Measurements from ENCODE around the gene EFNB3. TPM values are rescaled to one million over a fixed set of nuclear protein-coding genes. Genes with fewer than 3 reads are reported as not detected.

The EFNB3 gene
- total and polyA plus RNA-seq, 2 of the 8 experiments (the other 6 are each of a cell fraction or from before 2014, with no cell fraction given), result 15.0 to 27.3 TPM

- Histone ChIP-seq H3K23me2 (ENCODE audit: low read depth, low read length) (no peaks in the 10 kb centered on the region; the same call in 1 of the 2 replicates), H2BK12ac (ENCODE audit: low read depth, low read length) (no peak overlapping the region), H3K79me1 (ENCODE audit: low read depth, low read length) (no peaks in the 10 kb centered on the region), H4K8ac (ENCODE audit: extremely low read depth, insufficient read depth, low read length) (no peak overlapping the region), H4K5ac (ENCODE audit: insufficient read length, low read depth, low read length) (no peak overlapping the region), H4K20me1 (replicated peaks in 1 of 2; ENCODE audit: control insufficient read depth in 1 of 2, insufficient read depth in 2 of 2, low read length in 2 of 2) (no peaks in the 10 kb centered on the region), H3K18ac (ENCODE audit: extremely low read depth, low read length) (no peak overlapping the region), H3K9me3 (ENCODE audit: insufficient read depth in 2 of 2, low read depth in 1 of 2, low read length in 1 of 2) (no peaks in the 10 kb centered on the region), H3K27ac (ENCODE audit: low read depth, low read length) (no peak overlapping the region), H3K4me3 (ENCODE audit: extremely low read depth in 1 of 4, insufficient read depth in 2 of 4, low read depth in 3 of 4, low read length in 4 of 4) (no peak overlapping the region), H3K23ac (ENCODE audit: insufficient read length) (no peak overlapping the region), H2BK15ac (ENCODE audit: low read length) (no peak overlapping the region), H4K91ac (replicated peaks; ENCODE audit: insufficient read length, low read length) (no peak overlapping the region), H3K9ac (replicated peaks in 1 of 4; ENCODE audit: extremely low read depth in 1 of 4, low read depth in 3 of 4, low read length in 3 of 4) (no peak overlapping the region), H2AFZ (ENCODE audit: low read length) (no peak overlapping the region), H3K36me3 (ENCODE audit: control insufficient read depth in 2 of 4, insufficient read depth in 4 of 4, low read length in 3 of 4) (no peaks in the 10 kb centered on the region), H3K27me3 (replicated peaks in 1 of 4; ENCODE audit: control insufficient read depth in 3 of 4, extremely low read depth in 1 of 4, insufficient read depth in 3 of 4, low read length in 3 of 4) (no peaks in the 10 kb centered on the region; a peak in 1 of 7 replicates), H2BK5ac (ENCODE audit: low read depth, low read length) (no peak overlapping the region), H3K79me2 (ENCODE audit: control insufficient read depth in 1 of 2, insufficient read depth in 2 of 2, low read length in 2 of 2) (no peaks in the 10 kb centered on the region), H3K4me1 (replicated peaks in 1 of 4; ENCODE audit: control insufficient read depth in 3 of 4, insufficient read depth in 4 of 4, low read length in 3 of 4) (no peaks in the 10 kb centered on the region), H2BK20ac (ENCODE audit: low read length) (no peak overlapping the region), H3K4ac (replicated peaks; ENCODE audit: insufficient read length, low read depth, low read length) (no peak overlapping the region), H2AK5ac (ENCODE audit: low read depth, low read length) (no peak overlapping the region), H3K14ac (ENCODE audit: insufficient read length) (no peak overlapping the region), H3K56ac (replicated peaks; ENCODE audit: insufficient read length, low read depth, low read length) (no peak overlapping the region), H2BK120ac (replicated peaks; ENCODE audit: low read depth, low read length) (no peak overlapping the region), H3K4me2 (ENCODE audit: insufficient read depth in 1 of 2, low read depth in 2 of 2, low read length in 2 of 2) (no peak overlapping the region)
- ChIA-PET POLR2A (ENCODE audit: partially characterized antibody) (interaction anchor here (0.8 kb wide), 1 partner anchor 15 kb away, joined by 3 read pairs; no protein-coding TSS in a partner anchor), CTCF (ENCODE audit: partially characterized antibody) (interaction anchor here (0.8 to 3.5 kb wide), 3 partner anchors 10 to 295 kb away, joined by 3 to 26 read pairs (median 4); partner anchors contain the start of gene KDM6B)
- no peak for FAIRE-seq
- no peak for TF ChIP-seq GTF2F1 (IDR thresholded peaks at IDR 0.05; ENCODE audit: borderline replicate concordance, low read depth, low read length)
- no peak for TF ChIP-seq RNF2 (IDR thresholded peaks at IDR 0.05; ENCODE audit: borderline replicate concordance, low read depth, low read length, missing control alignments, poor library complexity, severe bottlenecking)
- TF ChIP-seq E2F6 (IDR thresholded peaks at IDR 0.05), result no peak
- TF ChIP-seq RAD21 (IDR thresholded peaks at IDR 0.05 in 1 of 2, conservative IDR thresholded peaks at IDR 0.05 in 1 of 2; ENCODE audit: low read depth in 2 of 2, low read length in 2 of 2), result no peak
- TF ChIP-seq CBX8 (IDR thresholded peaks at IDR 0.05; ENCODE audit: borderline replicate concordance, low read depth, low read length), result no peak
- no peak for TF ChIP-seq CREB1 (IDR thresholded peaks at IDR 0.05)
- DNase-seq (ENCODE audit: low read depth in 1 of 2, low spot score in 2 of 2), result no peak
- 77% methylated on average over 7 of the region's 7 CpGs; no CpG with 5 or more reads in 1 of the 2 experiments for WGBS, 2 experiments (ENCODE audit: extremely low coverage in 1 of 2, insufficient coverage in 1 of 2, insufficient read length in 1 of 2, insufficient replicate concordance in 2 of 2, low coverage in 1 of 2, low lambda C conversion rate in 2 of 2, missing lambda C conversion rate in 1 of 2)
These were observed 40.9 kb downstream of the EFNB3 start for GRCh38 chr17:7745748-7746470.

Data from H1 (cell line).